ENCODE data around the gene NDUFS8.

DNA sequence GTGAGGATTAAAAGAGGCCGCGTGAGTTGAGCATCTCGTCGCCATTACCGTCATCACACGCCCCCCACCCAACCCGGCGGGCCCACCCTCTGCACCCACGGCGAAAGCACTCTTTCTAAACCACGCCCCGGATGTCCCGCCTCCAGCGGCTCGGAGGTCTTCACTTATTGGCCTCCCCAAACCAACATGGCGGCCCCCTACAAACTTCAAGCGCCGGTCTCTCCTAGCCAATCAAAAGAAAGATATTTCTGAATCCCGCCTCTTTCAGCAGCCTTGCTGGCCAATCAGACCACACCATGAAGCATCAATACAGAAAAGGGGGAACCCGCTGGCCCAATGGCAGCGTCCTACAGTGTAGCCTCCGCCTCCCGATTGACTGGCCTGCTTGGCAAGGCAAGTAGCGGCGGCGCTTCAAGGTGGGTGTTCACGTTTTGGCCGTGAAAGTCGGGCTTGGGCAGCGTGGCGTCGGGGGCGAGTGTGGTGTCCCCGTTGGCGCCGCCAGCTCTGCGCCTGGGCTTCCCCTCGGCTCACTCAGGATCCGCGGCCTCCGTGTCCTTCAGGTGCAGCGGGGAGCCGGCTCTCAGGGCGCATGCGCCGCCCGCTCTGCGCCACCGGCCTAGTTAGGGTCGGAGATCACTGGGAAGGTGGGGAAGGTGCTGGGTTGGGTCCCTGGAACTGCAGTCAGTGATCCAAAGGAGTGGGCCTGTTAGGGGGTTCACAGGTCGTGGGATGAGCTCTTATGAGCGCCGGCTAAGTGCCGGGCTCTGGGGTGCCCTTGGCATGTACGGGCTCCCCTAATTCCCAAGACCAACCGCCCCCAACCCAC, at the start of gene NDUFS8:
- TF ChIP-seq, protein P1, sequence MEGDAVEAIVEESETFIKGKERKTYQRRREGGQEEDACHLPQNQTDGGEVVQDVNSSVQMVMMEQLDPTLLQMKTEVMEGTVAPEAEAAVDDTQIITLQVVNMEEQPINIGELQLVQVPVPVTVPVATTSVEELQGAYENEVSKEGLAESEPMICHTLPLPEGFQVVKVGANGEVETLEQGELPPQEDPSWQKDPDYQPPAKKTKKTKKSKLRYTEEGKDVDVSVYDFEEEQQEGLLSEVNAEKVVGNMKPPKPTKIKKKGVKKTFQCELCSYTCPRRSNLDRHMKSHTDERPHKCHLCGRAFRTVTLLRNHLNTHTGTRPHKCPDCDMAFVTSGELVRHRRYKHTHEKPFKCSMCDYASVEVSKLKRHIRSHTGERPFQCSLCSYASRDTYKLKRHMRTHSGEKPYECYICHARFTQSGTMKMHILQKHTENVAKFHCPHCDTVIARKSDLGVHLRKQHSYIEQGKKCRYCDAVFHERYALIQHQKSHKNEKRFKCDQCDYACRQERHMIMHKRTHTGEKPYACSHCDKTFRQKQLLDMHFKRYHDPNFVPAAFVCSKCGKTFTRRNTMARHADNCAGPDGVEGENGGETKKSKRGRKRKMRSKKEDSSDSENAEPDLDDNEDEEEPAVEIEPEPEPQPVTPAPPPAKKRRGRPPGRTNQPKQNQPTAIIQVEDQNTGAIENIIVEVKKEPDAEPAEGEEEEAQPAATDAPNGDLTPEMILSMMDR (conservative IDR thresholded peaks at IDR 0.05; ENCODE audit: low read length): no peak
- TF ChIP-seq EZH2phosphoT487 (IDR thresholded peaks at IDR 0.05; ENCODE audit: borderline replicate concordance): no peak
